Activated CD4-positive, alpha-beta memory T cell treated with anti-CD3 and anti-CD28 coated beads for 36 hours (primary cell): ENCODE data around the gene GOLGA8F. TPM values are rescaled to one million over a fixed set of nuclear protein-coding genes. Genes with fewer than 3 reads are reported as not detected.
"Not testable (repeated sequence)": the region's sequence is repeated elsewhere in the genome, so short reads cannot be mapped to it uniquely, and the experiment has no call there.

Experiments
- CTCF ChIA-PET: fragments of 350-600 bp; sonication (Branson Sonifier 250); formaldehyde crosslinking; loops from one replicate; lab custom pipeline; 2021; ENCODE audit warnings: antibody characterized with exemption, inconsistent platforms; lab: Charles Lee
- POLR2A ChIA-PET: fragments of 350-600 bp; sonication (Branson Sonifier 250); formaldehyde crosslinking; loops from one replicate; lab custom pipeline; 2021; ENCODE audit warnings: antibody characterized with exemption; lab: Charles Lee
- DNase-seq: peaks from one replicate; pipeline ENCODE4 v3.0.0-alpha.2; 2020
- H3K27ac Mint-ChIP-seq: one replicate; pipeline ENCODE4 v1.8.0; 2021; ENCODE audit warnings: mixed read lengths
- H3K27me3 Mint-ChIP-seq: one replicate; pipeline ENCODE4 v1.8.0; 2021; ENCODE audit warnings: mixed read lengths
- H3K36me3 Mint-ChIP-seq: one replicate; pipeline ENCODE4 v1.8.0; 2021; ENCODE audit warnings: mixed read lengths
- H3K4me1 Mint-ChIP-seq: one replicate; pipeline ENCODE4 v1.8.0; 2021; ENCODE audit warnings: low read depth, mixed read lengths
- H3K4me3 Mint-ChIP-seq: one replicate; pipeline ENCODE4 v1.8.0; 2021; ENCODE audit warnings: mild to moderate bottlenecking, mixed read lengths
- H3K9me3 Mint-ChIP-seq: one replicate; pipeline ENCODE4 v1.8.0; 2021; ENCODE audit warnings: mixed read lengths
- intact Hi-C: fragments of 100-400 bp; cut with micrococcal nuclease; formaldehyde crosslinking; loops from one replicate; pipeline ENCODE4 v1.15.1; 2023
- microRNA-seq: library from miRNA; unstranded; fragments of <30 nt; microRNA quantifications from one replicate; pipeline ENCODE4 v1.2.0, GENCODE V29; 2022; ENCODE audit warnings: borderline number of aligned reads, borderline microRNAs expressed, borderline replicate concordance
- total RNA-seq, 2 experiments: library from RNA; stranded (reverse); gene quantifications; one replicate each; pipeline ENCODE4 v1.2.3, GENCODE V29; 2021

Gene GOLGA8F, protein sequence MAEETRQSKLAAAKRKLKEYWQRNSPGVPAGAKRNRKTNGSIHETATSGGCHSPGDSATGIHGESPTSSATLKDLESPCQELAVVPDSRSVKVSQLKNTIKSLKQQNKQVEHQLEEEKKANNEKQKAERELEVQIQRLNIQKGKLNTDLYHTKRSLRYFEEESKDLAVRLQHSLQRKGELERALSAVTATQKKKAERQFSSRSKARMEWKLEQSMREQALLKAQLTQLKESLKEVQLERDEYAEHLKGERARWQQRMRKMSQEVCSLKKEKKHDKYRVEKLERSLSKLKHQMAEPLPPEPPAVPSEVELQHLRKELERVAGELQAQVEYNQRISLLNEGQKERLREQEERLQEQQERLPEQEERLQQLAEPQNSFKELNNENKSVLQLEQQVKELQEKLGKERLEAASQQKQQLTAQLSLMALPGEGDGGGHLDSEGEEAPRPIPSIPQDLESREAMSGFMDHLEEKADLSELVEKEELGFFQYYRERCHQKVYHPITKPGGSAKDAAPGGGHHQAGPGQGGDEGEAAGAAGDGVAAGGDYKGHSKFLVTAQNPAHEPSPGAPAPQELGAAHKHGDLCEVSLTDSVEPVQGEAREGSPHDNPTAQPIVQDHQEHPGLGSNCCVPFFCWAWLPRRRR
- total RNA-seq, result not detected

DNA sequence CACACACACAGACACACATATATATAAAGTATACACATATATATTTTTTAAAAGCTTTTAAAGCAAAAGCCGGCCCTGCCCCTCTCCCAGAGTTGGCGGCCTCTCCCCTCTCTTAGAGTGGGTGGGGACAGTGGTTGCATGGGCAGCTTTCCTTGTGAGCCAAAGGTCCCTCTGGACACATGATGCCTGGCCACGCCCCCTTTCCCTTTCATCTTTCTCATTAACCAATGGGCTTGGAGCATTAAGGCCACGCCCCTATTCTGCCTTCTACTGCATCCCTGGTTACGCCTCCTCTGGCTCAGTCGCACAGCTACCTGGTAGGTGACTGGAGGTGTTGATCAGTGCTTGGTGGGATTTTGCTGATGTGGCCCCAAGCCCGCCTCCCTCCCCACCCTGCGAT is at the start of gene GOLGA8F:
Gene GOLGA8F, plus strand, starts transcription at position 301 of the 400 bp plus-strand sequence. Its CDS starts 98 bp downstream, at position 399.
- intact Hi-C loops, H3K36me3 Mint-ChIP-seq, H3K27ac Mint-ChIP-seq, CTCF ChIA-PET, H3K4me1 Mint-ChIP-seq, H3K4me3 Mint-ChIP-seq, H3K9me3 Mint-ChIP-seq, POLR2A ChIA-PET, H3K27me3 Mint-ChIP-seq, DNase-seq: not testable (repeated sequence)

GRCh38 chr15:28357984-28358383 is 20.5 kb upstream of the GOLGA8F start, which contains the start of gene GOLGA6L24:
Gene GOLGA6L24 (minus strand): TSS chr15:28358084. CDS start chr15:28358023, 61 bp downstream.
- H3K9me3 Mint-ChIP-seq, H3K27ac Mint-ChIP-seq, H3K4me1 Mint-ChIP-seq, H3K4me3 Mint-ChIP-seq, CTCF ChIA-PET, H3K36me3 Mint-ChIP-seq, POLR2A ChIA-PET, intact Hi-C loops, DNase-seq, H3K27me3 Mint-ChIP-seq: not testable (repeated sequence)

- H3K4me3 Mint-ChIP-seq, H3K27me3 Mint-ChIP-seq, H3K4me1 Mint-ChIP-seq, H3K27ac Mint-ChIP-seq, DNase-seq, H3K9me3 Mint-ChIP-seq, POLR2A ChIA-PET, CTCF ChIA-PET, H3K36me3 Mint-ChIP-seq, intact Hi-C loops: not testable (repeated sequence)
Measured at GRCh38 chr15:28365502-28365901, 13.0 kb upstream of the GOLGA8F start.

GRCh38 chr15:28380053-28380452 is 1.6 kb downstream of the GOLGA8F start:
- H3K4me1 Mint-ChIP-seq, H3K27me3 Mint-ChIP-seq, H3K27ac Mint-ChIP-seq, H3K9me3 Mint-ChIP-seq, intact Hi-C loops, POLR2A ChIA-PET, CTCF ChIA-PET, H3K4me3 Mint-ChIP-seq, H3K36me3 Mint-ChIP-seq: not testable (repeated sequence)
- peak; percentile 8 for DNase-seq

DNA sequence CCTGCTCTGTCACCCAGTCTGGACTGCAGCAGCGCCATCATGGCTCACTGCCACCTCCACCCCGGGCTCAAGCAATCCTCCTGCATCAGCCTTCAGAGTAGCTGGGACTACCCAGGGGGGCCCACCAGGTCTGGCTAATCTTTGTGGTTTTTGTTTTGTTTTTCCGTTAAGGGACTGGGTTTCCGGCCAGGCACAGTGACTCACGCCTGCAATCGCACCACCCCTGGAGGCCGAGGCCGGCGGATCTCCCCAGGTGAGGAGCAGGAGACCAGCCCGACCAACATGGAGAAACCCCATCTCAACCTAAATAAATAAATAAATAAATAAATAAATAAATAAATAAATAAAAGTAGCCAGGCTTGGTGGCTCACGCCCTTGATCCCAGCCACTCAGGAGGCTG is 17.6 kb downstream of the GOLGA8F start:
- DNase-seq, H3K27me3 Mint-ChIP-seq, H3K36me3 Mint-ChIP-seq, CTCF ChIA-PET, H3K4me1 Mint-ChIP-seq, H3K4me3 Mint-ChIP-seq, H3K27ac Mint-ChIP-seq, POLR2A ChIA-PET, H3K9me3 Mint-ChIP-seq, intact Hi-C loops: not testable (repeated sequence)

- H3K9me3 Mint-ChIP-seq, H3K4me3 Mint-ChIP-seq, H3K27ac Mint-ChIP-seq, POLR2A ChIA-PET, H3K36me3 Mint-ChIP-seq, DNase-seq, CTCF ChIA-PET, H3K27me3 Mint-ChIP-seq, H3K4me1 Mint-ChIP-seq, intact Hi-C loops: not testable (repeated sequence)
Measured at GRCh38 chr15:28402774-28403435, 24.4 kb downstream of the GOLGA8F start.

- H3K4me1 Mint-ChIP-seq, CTCF ChIA-PET, POLR2A ChIA-PET, H3K9me3 Mint-ChIP-seq, H3K4me3 Mint-ChIP-seq, H3K36me3 Mint-ChIP-seq, intact Hi-C loops, H3K27me3 Mint-ChIP-seq, DNase-seq, H3K27ac Mint-ChIP-seq: not testable (repeated sequence)
Measured at GRCh38 chr15:28420470-28420869, 42.0 kb downstream of the GOLGA8F start.

DNA sequence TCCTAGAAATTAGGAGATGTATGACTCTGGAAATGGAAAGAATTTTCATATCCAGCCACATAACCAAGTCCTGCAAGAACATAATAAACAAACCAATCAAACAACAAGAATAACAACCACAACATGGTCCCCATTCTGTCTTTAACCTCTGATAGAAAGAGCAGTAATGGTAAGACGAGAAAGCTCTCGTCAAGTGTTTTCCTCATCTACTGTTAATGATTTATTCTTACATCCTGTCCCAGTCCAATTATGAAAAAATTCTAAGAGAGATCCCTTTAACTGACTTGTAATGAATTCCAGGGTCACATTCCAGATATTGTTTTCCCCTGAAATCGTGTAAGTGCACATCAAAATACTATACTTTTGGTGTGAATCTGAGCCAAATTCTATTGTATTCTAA is 57.1 kb downstream of the GOLGA8F start:
- CTCF ChIA-PET, H3K27ac Mint-ChIP-seq, H3K36me3 Mint-ChIP-seq, DNase-seq, POLR2A ChIA-PET, H3K27me3 Mint-ChIP-seq, H3K4me1 Mint-ChIP-seq, H3K4me3 Mint-ChIP-seq, intact Hi-C loops, H3K9me3 Mint-ChIP-seq: not testable (repeated sequence)

Small RNA genes lying within 50 kb of the gene (microRNA-seq; reads per million reads assigned to microRNA genes)
- gene MIR4509-2, result not detected

Other genes starting within 250 kb of the GOLGA8F start
- gene HERC2, start 56.5 kb upstream of the GOLGA8F start, total RNA-seq, result 10 to 100 TPM; 30.4 to 33.7 TPM
- gene GOLGA6L24, start 20.6 kb upstream of the GOLGA8F start, total RNA-seq, result not detected
- gene GOLGA8G, start 154.3 kb downstream of the GOLGA8F start, total RNA-seq, result not detected
- not detected for gene GOLGA6L25, start 174.9 kb downstream of the GOLGA8F start, total RNA-seq